GM23338 (cell line): ENCODE measurements around the gene ZNF346. TPM values are rescaled to one million over a fixed set of nuclear protein-coding genes. Genes with fewer than 3 reads are reported as not detected.

Experiments
- ATAC-seq: fragments of 200-7000 bp; cut with Tn5 transposase; 3 replicates; pipeline ENCODE4 v1.9.1; 2020
- DNase-seq: peaks from one replicate; pipeline ENCODE4 v3.0.0-alpha.2; 2015; ENCODE audit warnings: low spot score
- H2AFZ ChIP-seq: fragments of 200-600 bp; sonication (generic); 2 replicates; pipeline ENCODE4 v1.8.0; 2016; ENCODE audit warnings: antibody characterized with exemption, mild to moderate bottlenecking, moderate library complexity
- H3F3A ChIP-seq: fragments of 200-600 bp; sonication (generic); replicated peaks from 2 replicates; pipeline ENCODE4 v1.8.0; 2017; ENCODE audit warnings: antibody characterized with exemption, mixed run types, low read depth
- H3K27ac ChIP-seq: fragments of 200-600 bp; sonication (generic); 2 replicates; pipeline ENCODE4 v1.6.1; 2016; ENCODE audit warnings: low read depth
- H3K27me3 ChIP-seq: fragments of 200-600 bp; sonication (generic); 2 replicates; pipeline ENCODE4 v1.8.0; 2016; ENCODE audit warnings: mild to moderate bottlenecking, mixed run types, moderate library complexity; ENCODE audit not compliant: insufficient read depth
- H3K36me3 ChIP-seq: fragments of 200-600 bp; sonication (generic); 2 replicates; pipeline ENCODE4 v1.8.0; 2016; ENCODE audit warnings: mild to moderate bottlenecking; ENCODE audit not compliant: insufficient read depth
- H3K4me1 ChIP-seq: fragments of 200-600 bp; sonication (generic); 2 replicates; pipeline ENCODE4 v1.8.0; 2016; ENCODE audit warnings: mild to moderate bottlenecking, moderate library complexity; ENCODE audit not compliant: insufficient read depth
- H3K4me2 ChIP-seq: fragments of 200-600 bp; sonication (generic); 2 replicates; pipeline ENCODE4 v1.7.1; 2017; ENCODE audit warnings: mixed run types
- H3K4me3 ChIP-seq: fragments of 200-600 bp; sonication (generic); 2 replicates; pipeline ENCODE4 v1.6.1; 2016; ENCODE audit warnings: mixed run types
- H3K79me2 ChIP-seq: fragments of 200-600 bp; sonication (generic); replicated peaks from 2 replicates; pipeline ENCODE4 v1.8.0; 2017; ENCODE audit warnings: mild to moderate bottlenecking; ENCODE audit not compliant: insufficient read depth
- H3K9me2 ChIP-seq: fragments of 200-600 bp; sonication (generic); 2 replicates; pipeline ENCODE4 v1.8.0; 2017; ENCODE audit not compliant: insufficient read depth
- H4K20me1 ChIP-seq: fragments of 200-600 bp; sonication (generic); replicated peaks from 2 replicates; pipeline ENCODE4 v1.8.0; 2017; ENCODE audit warnings: mild to moderate bottlenecking; ENCODE audit not compliant: insufficient read depth
- H3K27ac Mint-ChIP-seq: 2 replicates; pipeline ENCODE4 v1.8.0; 2020; ENCODE audit warnings: inconsistent platforms, mild to moderate bottlenecking, moderate library complexity, mixed read lengths
- H3K27me3 Mint-ChIP-seq: 3 replicates; pipeline ENCODE4 v1.8.0; 2022; ENCODE audit warnings: low read depth, mild to moderate bottlenecking, moderate library complexity, mixed read lengths, inconsistent platforms; ENCODE audit not compliant: insufficient read depth, poor library complexity
- H3K36me3 Mint-ChIP-seq: 3 replicates; pipeline ENCODE4 v1.8.0; 2021; ENCODE audit warnings: low read depth, mild to moderate bottlenecking, inconsistent platforms, moderate library complexity, mixed read lengths
- H3K4me1 Mint-ChIP-seq: 3 replicates; pipeline ENCODE4 v1.8.0; 2020; ENCODE audit warnings: mild to moderate bottlenecking, inconsistent platforms, mixed read lengths
- H3K4me3 Mint-ChIP-seq: 3 replicates; pipeline ENCODE4 v1.8.0; 2021; ENCODE audit warnings: moderate library complexity, mild to moderate bottlenecking, inconsistent platforms, mixed read lengths
- H3K9me3 Mint-ChIP-seq: 3 replicates; pipeline ENCODE4 v1.8.0; 2020; ENCODE audit warnings: moderate library complexity, mild to moderate bottlenecking, inconsistent platforms, mixed read lengths
- CREB1 ChIP-seq: fragments of 250-450 bp; sonication (Bioruptor Pico); IDR thresholded peaks from 2 replicates; pipeline ENCODE4 v1.5.0; 2020; ENCODE audit warnings: low read depth, mild to moderate bottlenecking, moderate library complexity
- EZH2 ChIP-seq: fragments of 200-600 bp; sonication (generic); IDR thresholded peaks from one replicate; pipeline ENCODE4 v1.8.0; 2017; ENCODE audit warnings: antibody characterized with exemption, mild to moderate bottlenecking, low read depth; ENCODE audit not compliant: unreplicated experiment
- EZH2phosphoT487 ChIP-seq: fragments of 200-600 bp; sonication (generic); IDR thresholded peaks from one replicate; pipeline ENCODE4 v1.8.1; 2018; ENCODE audit warnings: antibody characterized with exemption; ENCODE audit not compliant: unreplicated experiment
- NANOG ChIP-seq: IDR thresholded peaks from 2 replicates; pipeline ENCODE4 v1.6.1; 2016; ENCODE audit warnings: antibody characterized with exemption, borderline replicate concordance
- POLR2AphosphoS5 ChIP-seq: IDR thresholded peaks from 2 replicates; pipeline ENCODE4 v1.6.1; 2016; ENCODE audit warnings: antibody characterized with exemption, low read depth
- STAT1 ChIP-seq: IDR thresholded peaks from one replicate; pipeline ENCODE4 v1.6.1; 2016; ENCODE audit warnings: antibody characterized with exemption; ENCODE audit not compliant: unreplicated experiment
- ZNF114 ChIP-seq: fragments of 250-450 bp; sonication (Bioruptor Pico); IDR thresholded peaks from 2 replicates; pipeline ENCODE4 v1.5.0; 2020; ENCODE audit warnings: mild to moderate bottlenecking, moderate library complexity
- polyA plus RNA-seq: library from polyadenylated mRNA; unstranded; fragments of >200 nt; fragmentation: Nextera tagmentation; extraction: Ambion mirVana; gene quantifications from 2 replicates; pipeline ENCODE4 v1.2.1, GENCODE V29; 2016
- total RNA-seq: library from RNA; depleted of rRNA; stranded (reverse); fragments of >200 nt; shearing (Covaris generic); gene quantifications from 2 replicates; pipeline ENCODE4 v1.2.3, GENCODE V29; 2014
- TF ChIP-seq, protein P1 (sequence below), 2 experiments: fragments of 200-600 bp in 1 of 2; sonication (generic) in 1 of 2; conservative IDR thresholded peaks; 2 replicates each; pipeline versions ENCODE4 v1.5.1 to v1.6.1; 2016 to 2017; ENCODE audit warnings: antibody characterized with exemption in 2 of 2, low read depth in 2 of 2, mild to moderate bottlenecking in 2 of 2, moderate library complexity in 1 of 2
- TF ChIP-seq, protein P2 (sequence below): IDR thresholded peaks from one replicate; pipeline ENCODE4 v1.6.1; 2018; ENCODE audit warnings: antibody characterized with exemption; ENCODE audit not compliant: unreplicated experiment
- TF ChIP-seq, protein P3 (sequence below): IDR thresholded peaks from 2 replicates; pipeline ENCODE4 v1.6.1; 2016; ENCODE audit warnings: antibody characterized with exemption

Gene ZNF346
- total and polyA plus RNA-seq, 2 experiments from 2014 or later = 11.0 to 27.2 TPM

DNA sequence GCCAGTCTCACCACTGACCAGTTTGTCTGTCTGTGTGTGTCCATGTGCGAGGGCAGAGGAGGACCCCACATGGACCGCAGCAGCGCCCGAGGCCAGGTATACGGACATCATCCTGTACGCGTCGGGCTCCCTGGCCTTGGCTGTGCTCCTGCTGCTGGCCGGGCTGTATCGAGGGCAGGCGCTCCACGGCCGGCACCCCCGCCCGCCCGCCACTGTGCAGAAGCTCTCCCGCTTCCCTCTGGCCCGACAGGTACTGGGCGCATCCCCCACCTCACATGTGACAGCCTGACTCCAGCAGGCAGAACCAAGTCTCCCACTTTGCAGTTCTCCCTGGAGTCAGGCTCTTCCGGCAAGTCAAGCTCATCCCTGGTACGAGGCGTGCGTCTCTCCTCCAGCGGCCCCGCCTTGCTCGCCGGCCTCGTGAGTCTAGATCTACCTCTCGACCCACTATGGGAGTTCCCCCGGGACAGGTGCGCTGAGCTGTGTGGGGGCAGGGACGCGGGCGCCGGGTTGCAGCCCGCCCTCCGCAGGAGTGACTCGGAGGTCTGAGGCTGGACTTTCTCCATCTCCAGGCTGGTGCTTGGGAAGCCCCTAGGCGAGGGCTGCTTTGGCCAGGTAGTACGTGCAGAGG lies 70.7 kb downstream of the ZNF346 start:
- H2AFZ ChIP-seq = no peak overlapping the region
- ATAC-seq (no peak), DNase-seq (no peak)
- H3K27ac ChIP-seq = no peak overlapping the region
- H4K20me1 ChIP-seq = peaks cover 8% of the 10 kb centered on the region; the same call in 1 of the 2 replicates
- peaks cover 39% of the 10 kb centered on the region for H3K36me3 Mint-ChIP-seq
- peaks cover 12% of the 10 kb centered on the region for H3K79me2 ChIP-seq
- peaks cover 13% of the 10 kb centered on the region for H3K27me3 Mint-ChIP-seq
- peaks cover 10% of the 10 kb centered on the region for H3K4me1 Mint-ChIP-seq
- H3K4me2 ChIP-seq = no peak overlapping the region
- H3K27ac Mint-ChIP-seq = no peak overlapping the region
- H3K27me3 ChIP-seq = no peaks in the 10 kb centered on the region
- H3K9me2 ChIP-seq = no peaks in the 10 kb centered on the region
- peaks cover 2% of the 10 kb centered on the region; the same call in 1 of the 2 replicates for H3K4me1 ChIP-seq
- H3K4me3 Mint-ChIP-seq = no peak overlapping the region
- TF ChIP-seq EZH2phosphoT487 = no peak
- TF ChIP-seq, protein P1, sequence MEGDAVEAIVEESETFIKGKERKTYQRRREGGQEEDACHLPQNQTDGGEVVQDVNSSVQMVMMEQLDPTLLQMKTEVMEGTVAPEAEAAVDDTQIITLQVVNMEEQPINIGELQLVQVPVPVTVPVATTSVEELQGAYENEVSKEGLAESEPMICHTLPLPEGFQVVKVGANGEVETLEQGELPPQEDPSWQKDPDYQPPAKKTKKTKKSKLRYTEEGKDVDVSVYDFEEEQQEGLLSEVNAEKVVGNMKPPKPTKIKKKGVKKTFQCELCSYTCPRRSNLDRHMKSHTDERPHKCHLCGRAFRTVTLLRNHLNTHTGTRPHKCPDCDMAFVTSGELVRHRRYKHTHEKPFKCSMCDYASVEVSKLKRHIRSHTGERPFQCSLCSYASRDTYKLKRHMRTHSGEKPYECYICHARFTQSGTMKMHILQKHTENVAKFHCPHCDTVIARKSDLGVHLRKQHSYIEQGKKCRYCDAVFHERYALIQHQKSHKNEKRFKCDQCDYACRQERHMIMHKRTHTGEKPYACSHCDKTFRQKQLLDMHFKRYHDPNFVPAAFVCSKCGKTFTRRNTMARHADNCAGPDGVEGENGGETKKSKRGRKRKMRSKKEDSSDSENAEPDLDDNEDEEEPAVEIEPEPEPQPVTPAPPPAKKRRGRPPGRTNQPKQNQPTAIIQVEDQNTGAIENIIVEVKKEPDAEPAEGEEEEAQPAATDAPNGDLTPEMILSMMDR (conservative IDR thresholded peaks at IDR 0.05; ENCODE audit: low read depth in 2 of 2) = no peak
- no peak for TF ChIP-seq CREB1
- TF ChIP-seq ZNF114 (CRISPR knock-in tag) = no peak
- TF ChIP-seq NANOG = no peak
- TF ChIP-seq, protein P2, sequence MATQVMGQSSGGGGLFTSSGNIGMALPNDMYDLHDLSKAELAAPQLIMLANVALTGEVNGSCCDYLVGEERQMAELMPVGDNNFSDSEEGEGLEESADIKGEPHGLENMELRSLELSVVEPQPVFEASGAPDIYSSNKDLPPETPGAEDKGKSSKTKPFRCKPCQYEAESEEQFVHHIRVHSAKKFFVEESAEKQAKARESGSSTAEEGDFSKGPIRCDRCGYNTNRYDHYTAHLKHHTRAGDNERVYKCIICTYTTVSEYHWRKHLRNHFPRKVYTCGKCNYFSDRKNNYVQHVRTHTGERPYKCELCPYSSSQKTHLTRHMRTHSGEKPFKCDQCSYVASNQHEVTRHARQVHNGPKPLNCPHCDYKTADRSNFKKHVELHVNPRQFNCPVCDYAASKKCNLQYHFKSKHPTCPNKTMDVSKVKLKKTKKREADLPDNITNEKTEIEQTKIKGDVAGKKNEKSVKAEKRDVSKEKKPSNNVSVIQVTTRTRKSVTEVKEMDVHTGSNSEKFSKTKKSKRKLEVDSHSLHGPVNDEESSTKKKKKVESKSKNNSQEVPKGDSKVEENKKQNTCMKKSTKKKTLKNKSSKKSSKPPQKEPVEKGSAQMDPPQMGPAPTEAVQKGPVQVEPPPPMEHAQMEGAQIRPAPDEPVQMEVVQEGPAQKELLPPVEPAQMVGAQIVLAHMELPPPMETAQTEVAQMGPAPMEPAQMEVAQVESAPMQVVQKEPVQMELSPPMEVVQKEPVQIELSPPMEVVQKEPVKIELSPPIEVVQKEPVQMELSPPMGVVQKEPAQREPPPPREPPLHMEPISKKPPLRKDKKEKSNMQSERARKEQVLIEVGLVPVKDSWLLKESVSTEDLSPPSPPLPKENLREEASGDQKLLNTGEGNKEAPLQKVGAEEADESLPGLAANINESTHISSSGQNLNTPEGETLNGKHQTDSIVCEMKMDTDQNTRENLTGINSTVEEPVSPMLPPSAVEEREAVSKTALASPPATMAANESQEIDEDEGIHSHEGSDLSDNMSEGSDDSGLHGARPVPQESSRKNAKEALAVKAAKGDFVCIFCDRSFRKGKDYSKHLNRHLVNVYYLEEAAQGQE = no peak
- H3F3A ChIP-seq = 0 out of 2 replicates have a peak, but pooled peaks cover 4% of the 10 kb centered on the region
- peaks cover 5% of the 10 kb centered on the region for H3K36me3 ChIP-seq
- H3K4me3 ChIP-seq = no peak overlapping the region
- no peaks in the 10 kb centered on the region; the same call in 2 of the 3 replicates for H3K9me3 Mint-ChIP-seq

DNA sequence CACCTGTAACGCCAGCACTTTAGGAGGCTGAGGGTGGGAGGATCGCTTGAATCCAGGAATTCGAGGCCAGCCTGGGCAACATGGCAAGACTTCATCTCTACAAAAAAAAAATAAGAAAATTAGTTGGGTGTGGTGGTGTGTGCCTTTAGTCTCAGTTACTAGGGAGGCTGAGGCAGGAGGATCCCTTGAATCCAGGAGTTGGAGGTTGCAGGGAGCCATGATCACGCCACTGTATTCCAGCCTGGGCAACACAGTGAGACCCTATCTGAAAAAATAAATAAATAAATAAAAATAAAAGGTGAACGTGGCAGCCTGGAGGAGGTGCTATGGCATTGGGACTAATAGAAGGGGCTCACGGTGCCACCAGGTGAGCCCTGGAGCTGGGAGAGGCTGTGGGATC lies 71.3 kb downstream of the ZNF346 start:
- Histone ChIP-seq H2AFZ (no peak overlapping the region), H3K79me2 (peaks cover 6% of the 10 kb centered on the region), H3K27ac (no peak overlapping the region), H3F3A (0 out of 2 replicates have a peak, but pooled peaks cover 8% of the 10 kb centered on the region), H4K20me1 (peaks cover 8% of the 10 kb centered on the region; the same call in 1 of the 2 replicates), H3K36me3 (peaks cover 5% of the 10 kb centered on the region), H3K4me1 (peaks cover 3% of the 10 kb centered on the region; the same call in 1 of the 2 replicates), H3K9me2 (no peaks in the 10 kb centered on the region), H3K27me3 (no peaks in the 10 kb centered on the region), H3K4me3 (no peak overlapping the region), H3K4me2 (no peak overlapping the region)
- Mint-ChIP-seq H3K9me3 (no peaks in the 10 kb centered on the region; the same call in 2 of the 3 replicates), H3K4me3 (no peak overlapping the region), H3K4me1 (peaks cover 10% of the 10 kb centered on the region), H3K27me3 (peaks cover 12% of the 10 kb centered on the region), H3K36me3 (peaks cover 34% of the 10 kb centered on the region), H3K27ac (no peak overlapping the region)
- ATAC-seq (no peak), DNase-seq (no peak)
- TF ChIP-seq EZH2phosphoT487 (no peak), POLR2AphosphoS5 (no peak), STAT1 (no peak), CREB1 (no peak), NANOG (no peak), ZNF114 (CRISPR knock-in tag) (no peak), EZH2 (no peak)
- TF ChIP-seq, protein P3, sequence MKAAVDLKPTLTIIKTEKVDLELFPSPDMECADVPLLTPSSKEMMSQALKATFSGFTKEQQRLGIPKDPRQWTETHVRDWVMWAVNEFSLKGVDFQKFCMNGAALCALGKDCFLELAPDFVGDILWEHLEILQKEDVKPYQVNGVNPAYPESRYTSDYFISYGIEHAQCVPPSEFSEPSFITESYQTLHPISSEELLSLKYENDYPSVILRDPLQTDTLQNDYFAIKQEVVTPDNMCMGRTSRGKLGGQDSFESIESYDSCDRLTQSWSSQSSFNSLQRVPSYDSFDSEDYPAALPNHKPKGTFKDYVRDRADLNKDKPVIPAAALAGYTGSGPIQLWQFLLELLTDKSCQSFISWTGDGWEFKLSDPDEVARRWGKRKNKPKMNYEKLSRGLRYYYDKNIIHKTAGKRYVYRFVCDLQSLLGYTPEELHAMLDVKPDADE = no peak
- TF ChIP-seq, protein P2 = no peak
